ENCODE measurements around the gene HOXC11.

Gene HOXC11

DNA sequence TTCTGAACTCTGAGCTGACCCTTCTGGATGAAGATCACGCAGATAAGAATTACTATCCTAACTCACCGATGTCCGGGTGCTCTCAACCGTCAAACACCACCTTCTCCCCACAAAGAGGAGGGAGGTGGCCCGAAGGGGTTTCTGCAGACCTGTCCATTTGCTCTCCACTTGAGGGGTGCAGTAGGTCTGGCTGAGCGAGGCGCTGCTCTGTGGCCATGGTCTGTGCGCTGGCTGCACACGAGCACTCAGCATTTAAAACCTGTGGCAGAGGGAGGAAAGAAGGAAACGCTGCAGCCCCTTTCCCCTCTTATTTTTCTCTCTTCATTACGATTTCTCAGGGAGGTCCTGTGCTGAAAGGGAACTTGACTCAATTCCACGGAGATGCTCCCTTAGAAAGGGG lies 35.8 kb upstream of the HOXC11 start:
- peaks cover 100% of the 10 kb centered on the region for H3K27me3 ChIP-seq (ENCODE audit: insufficient read depth, low read length)
- no peak overlapping the region for H2AFZ ChIP-seq (ENCODE audit: low read length, unreplicated experiment)
- H3K4me1 ChIP-seq (ENCODE audit: control insufficient read depth, insufficient read depth, low read length, unreplicated experiment): no peaks in the 10 kb centered on the region
- H3K36me3 ChIP-seq (ENCODE audit: insufficient read depth, low read length): no peaks in the 10 kb centered on the region
- H3K4me3 ChIP-seq (ENCODE audit: low read depth, low read length): no peak overlapping the region
- H3K27ac ChIP-seq (ENCODE audit: low read depth, low read length): no peak overlapping the region
- no peaks in the 10 kb centered on the region for H3K79me2 ChIP-seq (ENCODE audit: control insufficient read depth, insufficient read depth, low read length, unreplicated experiment)

DNA sequence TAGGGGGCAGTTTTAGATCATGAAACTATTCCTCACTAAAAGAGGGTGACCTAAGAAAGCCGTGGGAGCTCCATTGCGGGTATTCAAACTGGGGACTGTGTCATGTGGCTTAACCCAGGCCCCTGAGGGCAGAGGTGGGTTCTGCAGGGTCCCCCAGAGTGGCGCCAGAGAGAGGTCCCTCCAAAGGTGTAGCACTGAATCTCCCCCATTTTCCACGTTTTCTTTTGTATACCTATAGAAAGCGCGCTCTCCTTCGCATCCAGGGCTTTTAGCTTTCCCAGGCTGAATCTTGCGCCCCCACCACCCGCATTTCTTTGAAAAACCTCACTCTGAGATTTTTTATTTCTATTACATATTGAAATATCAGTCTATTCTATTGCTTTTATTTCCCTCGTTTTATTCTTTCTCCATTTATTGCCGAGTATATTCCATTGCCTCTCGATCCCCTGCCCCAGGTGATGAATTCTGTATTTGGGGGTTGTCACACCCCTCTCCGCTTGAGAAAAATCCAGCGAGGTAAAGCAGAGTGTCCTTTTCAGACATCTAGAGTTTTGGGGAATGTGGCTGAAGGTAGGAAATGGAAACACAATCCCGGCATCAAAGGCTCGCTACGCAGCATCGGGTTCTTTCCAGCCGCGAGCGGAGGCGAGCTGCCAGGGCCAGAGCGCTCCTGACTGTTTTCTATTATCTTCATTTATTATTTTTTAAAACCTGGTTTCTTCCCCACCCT lies 35.2 kb upstream of the HOXC11 start:
- no peak overlapping the region for H2AFZ ChIP-seq (ENCODE audit: low read length, unreplicated experiment)

DNA sequence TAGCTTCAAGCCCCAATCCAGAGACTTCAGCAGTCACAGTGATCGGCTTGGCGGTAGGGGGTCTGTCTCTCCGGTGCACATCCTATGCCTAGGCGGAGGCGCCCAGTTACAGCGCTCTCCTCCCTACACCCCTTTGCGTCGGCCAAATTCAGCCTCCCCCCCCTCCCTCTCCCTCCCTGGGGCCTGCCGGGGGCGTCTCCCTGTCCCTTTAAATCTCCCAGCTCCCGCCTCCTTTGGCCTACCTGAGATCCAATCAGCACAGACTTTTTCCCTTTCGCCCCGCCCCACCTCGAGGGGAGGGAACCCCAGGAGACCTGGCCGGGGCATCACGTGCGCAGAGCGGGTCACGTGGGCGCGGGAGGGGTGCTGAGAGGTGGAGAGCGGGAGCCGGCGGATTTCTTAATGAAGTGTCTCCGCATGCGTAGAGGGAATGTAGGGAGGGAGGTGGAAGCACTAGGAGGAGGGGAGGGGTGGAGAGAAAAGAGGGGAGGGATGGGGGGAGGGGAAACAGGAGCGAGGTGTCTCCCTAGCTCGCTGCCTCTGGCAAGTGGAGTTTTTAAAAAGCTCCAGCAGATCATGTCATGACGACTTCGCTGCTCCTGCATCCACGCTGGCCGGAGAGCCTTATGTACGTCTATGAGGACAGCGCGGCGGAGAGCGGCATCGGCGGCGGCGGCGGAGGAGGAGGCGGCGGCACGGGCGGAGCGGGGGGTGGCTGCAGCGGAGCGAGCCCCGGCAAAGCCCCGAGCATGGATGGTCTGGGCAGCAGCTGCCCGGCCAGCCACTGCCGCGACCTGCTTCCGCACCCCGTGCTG lies 34.4 kb upstream of the HOXC11 start, which contains the start of gene HOXC13:
Gene HOXC13, plus strand, starts transcription at position 506 of the 815 bp plus-strand sequence. Its CDS starts 76 bp downstream, at position 582.
- Histone ChIP-seq H3K4me3 (ENCODE audit: low read depth, low read length) (no peak within 1 kb of the TSS), H3K36me3 (ENCODE audit: insufficient read depth, low read length) (no peaks in the 10 kb centered on the region), H3K27ac (ENCODE audit: low read depth, low read length) (no peak within 1 kb of the TSS), H3K27me3 (ENCODE audit: insufficient read depth, low read length) (peaks cover 100% of the 10 kb centered on the region), H3K4me1 (ENCODE audit: control insufficient read depth, insufficient read depth, low read length, unreplicated experiment) (no peaks in the 10 kb centered on the region), H3K79me2 (ENCODE audit: control insufficient read depth, insufficient read depth, low read length, unreplicated experiment) (no peaks in the 10 kb centered on the region), H2AFZ (ENCODE audit: low read length, unreplicated experiment) (no peak within 1 kb of the TSS)

More for the DNA sequence above, 35.2 kb upstream of the HOXC11 start:
- Histone ChIP-seq H3K79me2 (ENCODE audit: control insufficient read depth, insufficient read depth, low read length, unreplicated experiment) (no peaks in the 10 kb centered on the region), H3K4me3 (ENCODE audit: low read depth, low read length) (no peak overlapping the region), H3K36me3 (ENCODE audit: insufficient read depth, low read length) (no peaks in the 10 kb centered on the region), H3K27ac (ENCODE audit: low read depth, low read length) (no peak overlapping the region), H3K27me3 (ENCODE audit: insufficient read depth, low read length) (peaks cover 100% of the 10 kb centered on the region), H3K4me1 (ENCODE audit: control insufficient read depth, insufficient read depth, low read length, unreplicated experiment) (no peaks in the 10 kb centered on the region)

DNA sequence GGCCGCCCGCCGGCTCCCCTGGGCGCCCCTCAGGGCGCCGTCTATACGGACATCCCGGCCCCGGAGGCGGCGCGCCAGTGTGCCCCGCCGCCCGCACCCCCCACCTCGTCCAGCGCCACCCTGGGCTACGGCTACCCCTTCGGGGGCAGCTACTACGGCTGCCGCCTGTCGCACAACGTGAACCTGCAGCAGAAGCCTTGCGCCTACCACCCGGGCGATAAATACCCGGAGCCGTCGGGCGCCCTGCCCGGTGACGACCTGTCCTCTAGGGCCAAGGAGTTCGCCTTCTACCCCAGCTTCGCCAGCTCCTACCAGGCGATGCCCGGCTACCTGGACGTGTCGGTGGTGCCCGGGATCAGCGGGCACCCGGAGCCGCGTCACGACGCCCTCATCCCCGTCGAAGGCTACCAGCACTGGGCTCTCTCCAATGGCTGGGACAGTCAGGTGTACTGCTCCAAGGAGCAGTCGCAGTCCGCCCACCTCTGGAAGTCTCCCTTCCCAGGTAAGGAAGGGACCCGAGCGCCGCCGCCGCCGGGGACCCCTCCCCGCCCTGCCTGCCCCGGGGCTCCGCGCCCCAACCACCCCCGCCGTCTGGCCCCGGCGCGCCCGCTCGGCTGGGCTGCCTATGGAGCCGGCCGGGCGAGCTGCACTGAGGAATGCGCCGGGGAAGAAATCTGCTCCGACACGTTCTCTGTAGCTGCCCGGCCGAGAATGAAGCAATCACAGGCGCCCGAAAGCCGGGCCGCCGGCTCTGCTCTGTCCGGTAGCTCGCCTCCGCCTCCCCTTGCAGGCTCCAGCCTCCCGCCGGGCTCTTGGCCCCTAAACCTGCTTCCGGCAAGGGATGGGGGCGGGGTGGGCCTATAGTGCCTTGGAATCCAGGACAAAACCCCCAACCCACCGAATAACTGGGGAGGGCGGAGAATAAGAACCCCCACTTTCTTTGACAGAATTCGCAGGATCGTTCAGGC lies 33.5 kb upstream of the HOXC11 start:
- peaks cover 100% of the 10 kb centered on the region for H3K27me3 ChIP-seq (ENCODE audit: insufficient read depth, low read length)
- H3K4me1 ChIP-seq (ENCODE audit: control insufficient read depth, insufficient read depth, low read length, unreplicated experiment): no peaks in the 10 kb centered on the region
- no peak overlapping the region for H3K27ac ChIP-seq (ENCODE audit: low read depth, low read length)
- no peak overlapping the region for H3K4me3 ChIP-seq (ENCODE audit: low read depth, low read length)
- H2AFZ ChIP-seq (ENCODE audit: low read length, unreplicated experiment): no peak overlapping the region
- no peaks in the 10 kb centered on the region for H3K36me3 ChIP-seq (ENCODE audit: insufficient read depth, low read length)
- H3K79me2 ChIP-seq (ENCODE audit: control insufficient read depth, insufficient read depth, low read length, unreplicated experiment): no peaks in the 10 kb centered on the region

DNA sequence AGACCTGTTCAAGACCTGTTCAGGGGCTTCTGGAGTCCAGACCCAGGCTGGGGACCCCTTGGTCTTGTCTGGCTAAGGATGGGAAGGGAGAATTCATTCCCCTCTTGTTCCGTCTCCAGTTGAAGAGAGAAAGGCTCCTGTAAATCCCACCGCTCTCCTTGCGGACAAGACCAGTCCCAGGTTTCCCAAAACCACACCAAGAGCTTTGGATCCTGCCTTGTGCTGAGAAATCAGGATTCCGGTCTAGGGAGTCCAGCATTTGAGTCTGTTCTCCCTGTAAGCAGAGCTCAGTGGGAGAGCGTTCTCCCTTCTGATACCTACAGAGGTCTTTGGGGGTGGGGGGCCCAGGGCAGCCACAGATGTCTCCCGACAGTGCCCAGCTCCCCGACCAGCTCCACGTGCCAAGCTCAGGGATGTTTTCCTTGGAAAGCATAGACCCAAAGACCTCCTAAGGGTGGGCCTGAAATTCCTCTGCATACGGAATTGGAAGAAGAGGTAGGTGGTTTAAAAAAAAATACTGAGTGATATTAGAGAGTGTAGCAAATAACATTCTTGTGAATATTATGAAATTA lies 32.4 kb upstream of the HOXC11 start:
- H3K27me3 ChIP-seq (ENCODE audit: insufficient read depth, low read length): peaks cover 100% of the 10 kb centered on the region
- H3K36me3 ChIP-seq (ENCODE audit: insufficient read depth, low read length): no peaks in the 10 kb centered on the region
- no peak overlapping the region for H3K27ac ChIP-seq (ENCODE audit: low read depth, low read length)
- H3K79me2 ChIP-seq (ENCODE audit: control insufficient read depth, insufficient read depth, low read length, unreplicated experiment): no peaks in the 10 kb centered on the region
- H2AFZ ChIP-seq (ENCODE audit: low read length, unreplicated experiment): no peak overlapping the region
- no peak overlapping the region for H3K4me3 ChIP-seq (ENCODE audit: low read depth, low read length)
- H3K4me1 ChIP-seq (ENCODE audit: control insufficient read depth, insufficient read depth, low read length, unreplicated experiment): no peaks in the 10 kb centered on the region

DNA sequence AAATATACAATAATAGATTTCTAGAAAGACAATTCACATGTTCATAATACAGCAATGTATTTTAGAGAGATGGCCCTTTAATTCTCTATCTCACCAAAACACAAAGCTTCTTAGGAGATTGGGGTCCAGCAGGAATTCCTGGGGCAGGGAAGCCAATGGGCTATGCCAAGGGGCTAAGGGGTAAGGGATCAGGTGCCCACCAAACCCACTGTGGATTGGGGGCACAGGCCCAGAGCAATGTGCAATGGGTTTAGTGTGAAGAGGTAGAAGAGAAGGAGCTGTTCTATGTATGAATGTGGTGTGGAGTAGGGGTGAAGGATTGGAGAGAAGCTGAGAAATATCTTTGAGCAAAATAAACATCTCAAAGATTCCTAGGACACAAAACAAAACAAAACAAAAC lies 31.7 kb upstream of the HOXC11 start:
- Histone ChIP-seq H3K79me2 (ENCODE audit: control insufficient read depth, insufficient read depth, low read length, unreplicated experiment) (no peaks in the 10 kb centered on the region), H3K27me3 (ENCODE audit: insufficient read depth, low read length) (peaks cover 100% of the 10 kb centered on the region), H2AFZ (ENCODE audit: low read length, unreplicated experiment) (no peak overlapping the region), H3K4me3 (ENCODE audit: low read depth, low read length) (no peak overlapping the region), H3K27ac (ENCODE audit: low read depth, low read length) (no peak overlapping the region), H3K4me1 (ENCODE audit: control insufficient read depth, insufficient read depth, low read length, unreplicated experiment) (no peaks in the 10 kb centered on the region), H3K36me3 (ENCODE audit: insufficient read depth, low read length) (no peaks in the 10 kb centered on the region)

DNA sequence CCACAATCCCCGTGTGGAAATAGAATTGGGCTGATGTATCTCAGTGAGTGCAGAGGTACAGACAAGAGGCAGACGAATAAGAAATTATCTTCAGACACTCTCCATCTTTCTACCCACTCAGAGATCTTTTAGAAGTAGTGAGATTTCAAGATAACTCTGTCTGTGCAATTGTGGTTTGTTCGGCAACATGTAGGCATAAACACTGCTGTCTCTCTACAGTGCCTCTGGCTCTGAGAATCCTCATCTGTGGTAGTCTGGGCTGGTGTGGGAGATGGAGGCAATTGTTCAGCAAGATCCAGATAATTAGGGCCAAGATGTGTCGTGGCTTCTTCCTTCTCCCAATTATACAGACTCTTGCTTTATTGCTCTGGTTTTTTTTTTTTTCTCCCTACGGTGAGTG lies 31.2 kb upstream of the HOXC11 start:
- no peaks in the 10 kb centered on the region for H3K79me2 ChIP-seq (ENCODE audit: control insufficient read depth, insufficient read depth, low read length, unreplicated experiment)

DNA sequence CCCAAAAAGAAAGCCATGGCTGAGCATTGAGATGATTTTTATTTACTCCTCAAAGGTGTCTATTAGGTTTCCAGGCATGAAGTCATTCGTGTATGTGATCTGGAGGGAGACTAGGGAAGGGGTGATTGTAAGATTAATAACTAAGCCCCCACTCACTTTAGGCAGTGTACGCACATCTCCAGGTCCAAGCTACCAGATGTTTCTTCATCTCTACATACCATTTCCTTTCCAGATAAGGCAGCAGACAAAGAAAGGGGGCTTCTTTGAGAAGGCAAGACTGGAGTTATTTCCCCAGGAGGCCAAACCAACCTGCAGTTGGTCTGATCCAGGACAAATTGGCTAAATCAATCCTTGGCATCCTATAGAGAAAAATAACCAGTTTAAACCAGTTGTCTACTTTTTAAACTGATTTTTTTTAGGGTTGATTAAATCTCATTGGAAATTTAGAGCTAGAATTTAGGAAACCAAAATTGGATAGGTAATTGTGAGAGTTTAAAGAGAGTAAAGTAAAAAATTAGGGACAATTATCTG lies 30.4 kb upstream of the HOXC11 start:
- Histone ChIP-seq H3K27me3 (ENCODE audit: insufficient read depth, low read length) (peaks cover 100% of the 10 kb centered on the region), H3K36me3 (ENCODE audit: insufficient read depth, low read length) (no peaks in the 10 kb centered on the region), H3K27ac (ENCODE audit: low read depth, low read length) (no peak overlapping the region), H3K79me2 (ENCODE audit: control insufficient read depth, insufficient read depth, low read length, unreplicated experiment) (no peaks in the 10 kb centered on the region), H3K4me3 (ENCODE audit: low read depth, low read length) (no peak overlapping the region), H2AFZ (ENCODE audit: low read length, unreplicated experiment) (no peak overlapping the region), H3K4me1 (ENCODE audit: control insufficient read depth, insufficient read depth, low read length, unreplicated experiment) (no peaks in the 10 kb centered on the region)

More for the DNA sequence above, 31.2 kb upstream of the HOXC11 start:
- Histone ChIP-seq H3K4me3 (ENCODE audit: low read depth, low read length) (no peak overlapping the region), H3K4me1 (ENCODE audit: control insufficient read depth, insufficient read depth, low read length, unreplicated experiment) (no peaks in the 10 kb centered on the region), H3K36me3 (ENCODE audit: insufficient read depth, low read length) (no peaks in the 10 kb centered on the region), H3K27me3 (ENCODE audit: insufficient read depth, low read length) (peaks cover 100% of the 10 kb centered on the region), H3K27ac (ENCODE audit: low read depth, low read length) (no peak overlapping the region), H2AFZ (ENCODE audit: low read length, unreplicated experiment) (no peak overlapping the region)

DNA sequence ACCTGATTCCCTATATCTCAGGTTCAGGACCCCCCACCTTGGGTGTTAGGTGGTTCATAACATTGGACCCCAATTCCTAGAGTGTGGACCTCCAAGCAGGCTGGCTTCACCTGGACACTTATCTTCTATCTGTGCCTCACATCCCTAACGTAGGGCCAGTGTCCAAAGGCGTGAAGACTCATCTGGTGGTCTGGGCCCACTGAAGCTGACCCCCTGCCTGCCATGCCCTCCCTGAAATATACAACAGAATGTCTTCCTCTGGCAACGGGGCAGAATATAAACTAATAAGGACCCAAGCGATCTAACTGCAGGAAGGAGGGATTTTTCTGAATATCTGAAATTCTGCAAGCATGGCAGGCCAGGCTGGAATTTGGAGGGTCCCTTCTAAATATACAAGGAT lies 28.7 kb upstream of the HOXC11 start:
- Histone ChIP-seq H3K36me3 (ENCODE audit: insufficient read depth, low read length) (no peaks in the 10 kb centered on the region), H3K79me2 (ENCODE audit: control insufficient read depth, insufficient read depth, low read length, unreplicated experiment) (no peaks in the 10 kb centered on the region), H2AFZ (ENCODE audit: low read length, unreplicated experiment) (no peak overlapping the region), H3K27me3 (ENCODE audit: insufficient read depth, low read length) (peaks cover 100% of the 10 kb centered on the region), H3K27ac (ENCODE audit: low read depth, low read length) (no peak overlapping the region), H3K4me3 (ENCODE audit: low read depth, low read length) (no peak overlapping the region), H3K4me1 (ENCODE audit: control insufficient read depth, insufficient read depth, low read length, unreplicated experiment) (no peaks in the 10 kb centered on the region)
